ENCODE measurements around the gene LPP. TPM values are rescaled to one million over a fixed set of nuclear protein-coding genes. Genes with fewer than 3 reads are reported as not detected.
A peak's percentile ranks its signal among the peaks of the same experiment; 100 is the strongest.

LPP gene
- total and polyA plus RNA-seq, 2 of the 4 experiments (the other 2 are of a cell fraction) = 16.0 to 130 TPM

DNA sequence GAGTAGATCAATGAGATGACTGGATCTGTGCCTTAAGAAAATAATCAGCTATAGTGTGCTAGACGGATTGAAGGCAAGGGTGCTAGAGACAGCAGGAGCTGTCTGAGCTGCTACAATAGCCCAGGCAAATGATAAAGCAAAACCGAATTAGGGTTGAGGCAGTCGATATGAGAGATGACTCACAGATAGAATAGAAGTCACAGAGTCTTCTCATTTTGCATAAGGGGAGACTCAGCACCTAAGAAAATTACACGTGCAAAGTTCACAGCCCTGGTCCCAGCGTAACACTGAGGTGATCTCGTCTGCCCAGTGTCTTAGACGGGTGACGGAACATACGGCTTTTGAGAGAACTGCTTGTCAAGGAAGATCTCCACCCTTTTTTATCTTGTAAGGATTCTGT is 11.6 kb downstream of the LPP start:
- CTCF ChIA-PET = interaction anchor here (0.5 to 1.1 kb wide), 2 partner anchors 10 to 418 kb away, joined by 3 read pairs; no protein-coding TSS in a partner anchor
- 93% methylated on average over 8 of the region's 9 CpGs; no CpG with 5 or more reads in 1 of the 2 experiments for WGBS, 2 experiments (ENCODE audit: extremely low coverage in 2 of 2, insufficient read length in 1 of 2)

More for the DNA sequence above, 11.6 kb downstream of the LPP start:
- Histone ChIP-seq H3K27me3 (ENCODE audit: control insufficient read depth, insufficient read depth, low read length) (no peaks in the 10 kb centered on the region), H3K23ac (ENCODE audit: low read depth, low read length) (no peak overlapping the region), H3K79me1 (ENCODE audit: low read depth in 1 of 2, low read length in 2 of 2) (peaks cover 13 to 83% of the 10 kb centered on the region in 2 experiments), H3K18ac (ENCODE audit: low read depth, low read length) (no peak overlapping the region), H2AK5ac (ENCODE audit: low read depth, low read length) (no peak overlapping the region), H3K56ac (ENCODE audit: extremely low read depth, insufficient read depth, low read length) (no peak overlapping the region), H3K4ac (ENCODE audit: low read depth, low read length) (no peak overlapping the region), H4K91ac (ENCODE audit: insufficient read depth, low read depth, low read length) (no peak overlapping the region), H2BK5ac (ENCODE audit: low read depth, low read length, poor library complexity, severe bottlenecking) (no peak overlapping the region), H4K8ac (ENCODE audit: low read depth in 2 of 2, low read length in 2 of 2) (no peak overlapping the region), H3K36me3 (ENCODE audit: control insufficient read depth, insufficient read depth, low read length) (peaks cover 7% of the 10 kb centered on the region), H3K14ac (replicated peaks; ENCODE audit: low read depth, low read length) (no peak overlapping the region), H2BK15ac (ENCODE audit: low read depth, low read length) (no peak overlapping the region), H4K20me1 (ENCODE audit: insufficient read depth, low read length) (peaks cover 89% of the 10 kb centered on the region), H3K27ac (ENCODE audit: insufficient read depth, low read length) (no peak overlapping the region), H3K9me3 (ENCODE audit: control insufficient read depth, insufficient read depth, low read length) (no peaks in the 10 kb centered on the region), H3K4me1 (ENCODE audit: control insufficient read depth, insufficient read depth, low read length) (peaks cover 10% of the 10 kb centered on the region), H3K4me3 (ENCODE audit: insufficient read depth, low read depth, low read length) (no peak overlapping the region), H2AK9ac (replicated peaks; ENCODE audit: low read depth, low read length, poor library complexity) (no peak overlapping the region), H3K9ac (ENCODE audit: low read depth, low read length) (no peak overlapping the region), H2AFZ (replicated peaks; ENCODE audit: low read length, poor library complexity) (no peak overlapping the region), H2BK120ac (ENCODE audit: low read depth, low read length) (no peak overlapping the region), H3K4me2 (ENCODE audit: low read depth, low read length) (no peak overlapping the region), H4K5ac (ENCODE audit: low read depth, low read length) (no peak overlapping the region), H3K9me1 (ENCODE audit: insufficient read depth, low read length) (peaks cover 25% of the 10 kb centered on the region), H2BK20ac (ENCODE audit: low read depth, low read length) (no peak overlapping the region)
- BruUV-seq (replicated peaks) = no TSS peak
- intact Hi-C loops (cut with micrococcal nuclease) = no loop called here
- in situ Hi-C loops (cut with MboI; ENCODE audit: low sequenced_read_pairs) = loop anchor here (10.0 kb wide), 1 partner anchor 789 kb away; no protein-coding TSS in a partner anchor
- POLR2A ChIA-PET (ENCODE audit: unreplicated experiment) = no interaction called here
- peak; percentile 19 for DNase-seq
- dilution Hi-C loops (cut with HindIII; ENCODE audit: low sequenced_read_pairs, unreplicated experiment) = no loop called here
- ATAC-seq (ENCODE audit: low read depth) = 0 out of 2 replicates have a peak, but pooled peaks have one; percentile 35
- TF ChIP-seq CEBPB (IDR thresholded peaks at IDR 0.05; ENCODE audit: low read depth, low read length) (no peak), RFX5 (IDR thresholded peaks at IDR 0.05; ENCODE audit: low read depth, low read length) (no peak), BHLHE40 (IDR thresholded peaks at IDR 0.05; ENCODE audit: low read depth, low read length) (no peak), MXI1 (IDR thresholded peaks at IDR 0.05; ENCODE audit: borderline replicate concordance, low read depth, low read length) (no peak), RCOR1 (IDR thresholded peaks at IDR 0.05; ENCODE audit: insufficient replicate concordance, low read length) (no peak), POLR2A (IDR thresholded peaks at IDR 0.05; ENCODE audit: low read depth, low read length) (no peak), FOS (IDR thresholded peaks at IDR 0.05; ENCODE audit: low read depth, low read length) (no peak), MAFK (IDR thresholded peaks at IDR 0.05; ENCODE audit: low read depth, low read length) (no peak)
- TF ChIP-seq, protein P1, sequence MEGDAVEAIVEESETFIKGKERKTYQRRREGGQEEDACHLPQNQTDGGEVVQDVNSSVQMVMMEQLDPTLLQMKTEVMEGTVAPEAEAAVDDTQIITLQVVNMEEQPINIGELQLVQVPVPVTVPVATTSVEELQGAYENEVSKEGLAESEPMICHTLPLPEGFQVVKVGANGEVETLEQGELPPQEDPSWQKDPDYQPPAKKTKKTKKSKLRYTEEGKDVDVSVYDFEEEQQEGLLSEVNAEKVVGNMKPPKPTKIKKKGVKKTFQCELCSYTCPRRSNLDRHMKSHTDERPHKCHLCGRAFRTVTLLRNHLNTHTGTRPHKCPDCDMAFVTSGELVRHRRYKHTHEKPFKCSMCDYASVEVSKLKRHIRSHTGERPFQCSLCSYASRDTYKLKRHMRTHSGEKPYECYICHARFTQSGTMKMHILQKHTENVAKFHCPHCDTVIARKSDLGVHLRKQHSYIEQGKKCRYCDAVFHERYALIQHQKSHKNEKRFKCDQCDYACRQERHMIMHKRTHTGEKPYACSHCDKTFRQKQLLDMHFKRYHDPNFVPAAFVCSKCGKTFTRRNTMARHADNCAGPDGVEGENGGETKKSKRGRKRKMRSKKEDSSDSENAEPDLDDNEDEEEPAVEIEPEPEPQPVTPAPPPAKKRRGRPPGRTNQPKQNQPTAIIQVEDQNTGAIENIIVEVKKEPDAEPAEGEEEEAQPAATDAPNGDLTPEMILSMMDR (conservative IDR thresholded peaks at IDR 0.05; ENCODE audit: low read depth, low read length) = no peak
- TF ChIP-seq, protein P2, sequence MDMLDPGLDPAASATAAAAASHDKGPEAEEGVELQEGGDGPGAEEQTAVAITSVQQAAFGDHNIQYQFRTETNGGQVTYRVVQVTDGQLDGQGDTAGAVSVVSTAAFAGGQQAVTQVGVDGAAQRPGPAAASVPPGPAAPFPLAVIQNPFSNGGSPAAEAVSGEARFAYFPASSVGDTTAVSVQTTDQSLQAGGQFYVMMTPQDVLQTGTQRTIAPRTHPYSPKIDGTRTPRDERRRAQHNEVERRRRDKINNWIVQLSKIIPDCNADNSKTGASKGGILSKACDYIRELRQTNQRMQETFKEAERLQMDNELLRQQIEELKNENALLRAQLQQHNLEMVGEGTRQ (IDR thresholded peaks at IDR 0.05; ENCODE audit: low read depth, low read length) = no peak
